GM21515 (cell line): ENCODE results near the gene KIF18B.

Experiments
- ATAC-seq: cut with Tn5 transposase; IDR thresholded peaks from one replicate; pipeline ENCODE4 v1.9.1; 2021; ENCODE audit not compliant: unreplicated experiment

The KIF18B gene

DNA sequence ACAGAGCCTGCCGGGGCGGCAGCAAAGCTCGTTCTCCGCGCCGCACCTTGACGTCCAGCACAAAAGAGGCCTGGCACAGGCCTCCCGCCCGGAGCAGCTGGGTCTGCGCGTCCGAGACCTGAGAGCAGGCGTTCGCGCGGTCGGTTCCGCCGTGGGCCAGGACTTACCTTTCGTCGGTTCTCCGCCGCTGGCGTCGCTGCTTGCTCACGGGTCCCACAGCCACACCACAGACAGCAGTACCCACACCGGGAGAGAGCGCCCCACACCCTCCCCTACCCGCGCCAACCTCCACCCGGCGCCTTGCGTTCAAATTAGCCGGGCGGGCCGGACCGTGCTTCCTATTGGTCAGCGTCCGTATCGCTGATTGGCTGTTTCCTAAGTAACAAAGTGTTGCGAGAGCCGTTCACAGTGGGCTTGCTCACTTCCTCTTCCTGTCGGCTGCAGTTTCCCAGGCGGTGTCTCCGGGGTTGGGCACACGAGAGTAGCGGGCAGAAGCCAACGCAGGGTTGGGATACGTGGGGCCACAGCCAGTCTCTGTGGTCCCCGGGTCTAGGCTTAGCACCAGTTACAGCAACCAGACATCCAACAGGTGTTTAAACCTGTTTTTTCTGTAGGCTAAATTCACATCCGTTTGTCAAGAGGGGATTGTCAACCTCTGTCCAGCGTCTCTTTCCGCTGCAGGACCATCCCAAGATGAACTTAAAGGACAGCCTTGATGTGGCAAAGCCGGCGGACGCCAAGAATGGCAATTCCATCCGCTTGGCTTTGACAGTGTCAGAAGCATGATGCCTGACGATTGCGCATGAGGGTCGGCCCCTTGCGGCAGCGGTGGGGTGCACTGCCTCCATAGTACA lies at the start of gene KIF18B:
Gene KIF18B (minus strand): TSS at position 313 of the 854 bp plus-strand sequence. CDS start 11,429 bp downstream, outside the sequence.
- ATAC-seq, result peak; percentile 80

DNA sequence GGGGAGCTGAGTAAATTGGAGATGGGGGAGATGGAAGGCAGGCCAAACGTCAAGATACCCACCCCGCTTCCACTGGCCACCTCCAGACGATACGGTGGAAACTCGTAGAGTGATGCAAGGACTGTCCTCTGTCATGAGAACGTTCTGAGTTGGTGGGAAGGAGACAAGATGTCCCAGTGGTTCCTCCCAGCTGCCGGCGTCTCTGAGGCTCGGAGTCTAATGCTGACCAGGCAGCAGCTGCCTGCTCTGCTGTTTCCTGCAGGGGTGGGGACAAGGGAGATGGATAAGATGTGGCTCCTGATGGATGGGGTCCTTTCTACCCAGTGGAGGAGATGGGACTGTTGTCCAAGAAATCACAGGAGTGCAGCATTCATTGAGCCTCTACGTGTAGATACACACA lies 48.7 kb upstream of the KIF18B start:
- ATAC-seq, result no peak

DNA sequence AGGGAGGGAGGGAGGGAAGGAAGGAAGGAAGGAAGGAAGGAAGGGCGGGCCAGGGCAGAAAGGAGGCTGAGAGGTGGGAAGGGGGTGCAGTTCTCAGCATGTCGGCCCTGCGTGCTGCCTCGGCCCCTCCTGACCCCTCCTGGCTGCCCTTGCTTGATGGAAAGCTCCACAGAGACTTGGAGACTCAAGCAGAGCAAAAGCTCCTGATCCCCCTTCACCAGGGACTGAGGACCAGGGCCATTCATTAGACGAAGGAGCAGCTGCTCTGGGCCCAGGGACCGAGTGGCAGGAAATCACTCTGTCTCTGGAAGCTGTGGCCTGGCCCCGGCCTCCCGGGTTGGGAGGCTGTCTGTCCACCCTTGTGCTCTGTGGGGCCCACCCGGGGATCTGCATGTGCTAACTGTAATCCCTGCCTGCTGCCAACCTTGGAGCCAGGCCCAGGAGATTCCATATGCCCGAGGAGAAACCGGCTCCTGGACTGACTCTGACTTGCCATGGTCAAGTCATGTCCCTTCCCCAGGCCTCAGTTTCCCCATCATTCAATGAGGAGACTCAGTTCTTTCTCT lies 47.9 kb upstream of the KIF18B start:
- ATAC-seq, result no peak

DNA sequence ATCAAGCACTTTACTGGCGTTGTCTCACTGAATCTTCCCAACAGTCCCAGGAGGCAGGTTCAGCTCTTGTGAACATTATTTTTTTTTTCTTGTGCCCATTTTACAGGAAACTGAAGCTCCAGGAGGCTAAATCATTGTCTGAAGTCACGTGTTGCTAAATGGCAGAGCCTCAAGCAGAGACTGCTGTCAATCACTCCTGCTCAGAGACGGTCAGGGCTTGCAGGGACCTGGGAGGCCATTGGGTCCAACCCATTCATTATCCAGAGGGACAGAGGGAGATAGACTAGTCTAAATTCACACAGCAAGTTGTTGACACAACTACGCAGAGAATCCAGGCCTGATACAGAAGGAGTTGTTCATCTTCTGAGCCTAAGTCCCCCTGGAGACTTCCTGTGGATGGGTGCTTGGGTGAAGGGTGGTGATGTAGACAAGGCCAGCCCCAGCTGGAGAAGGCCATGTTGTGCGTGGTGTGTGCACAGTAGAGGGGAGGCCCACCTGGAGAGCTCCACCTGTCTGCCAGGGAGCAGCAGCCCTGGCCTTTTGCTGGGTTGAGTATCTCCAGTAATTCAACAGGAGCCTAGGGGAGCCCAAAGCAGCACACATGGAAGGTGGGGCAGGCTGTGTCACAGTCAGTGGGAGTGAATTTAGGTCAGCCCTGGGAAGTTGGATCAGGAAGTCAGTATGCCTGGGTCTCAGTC lies 44.8 kb upstream of the KIF18B start:
- no peak for ATAC-seq

- ATAC-seq, result no peak
Measured at GRCh38 chr17:44990994-44991393, 43.4 kb upstream of the KIF18B start.

- ATAC-seq, result no peak
Measured at GRCh38 chr17:44989552-44990138, 42.1 kb upstream of the KIF18B start.

DNA sequence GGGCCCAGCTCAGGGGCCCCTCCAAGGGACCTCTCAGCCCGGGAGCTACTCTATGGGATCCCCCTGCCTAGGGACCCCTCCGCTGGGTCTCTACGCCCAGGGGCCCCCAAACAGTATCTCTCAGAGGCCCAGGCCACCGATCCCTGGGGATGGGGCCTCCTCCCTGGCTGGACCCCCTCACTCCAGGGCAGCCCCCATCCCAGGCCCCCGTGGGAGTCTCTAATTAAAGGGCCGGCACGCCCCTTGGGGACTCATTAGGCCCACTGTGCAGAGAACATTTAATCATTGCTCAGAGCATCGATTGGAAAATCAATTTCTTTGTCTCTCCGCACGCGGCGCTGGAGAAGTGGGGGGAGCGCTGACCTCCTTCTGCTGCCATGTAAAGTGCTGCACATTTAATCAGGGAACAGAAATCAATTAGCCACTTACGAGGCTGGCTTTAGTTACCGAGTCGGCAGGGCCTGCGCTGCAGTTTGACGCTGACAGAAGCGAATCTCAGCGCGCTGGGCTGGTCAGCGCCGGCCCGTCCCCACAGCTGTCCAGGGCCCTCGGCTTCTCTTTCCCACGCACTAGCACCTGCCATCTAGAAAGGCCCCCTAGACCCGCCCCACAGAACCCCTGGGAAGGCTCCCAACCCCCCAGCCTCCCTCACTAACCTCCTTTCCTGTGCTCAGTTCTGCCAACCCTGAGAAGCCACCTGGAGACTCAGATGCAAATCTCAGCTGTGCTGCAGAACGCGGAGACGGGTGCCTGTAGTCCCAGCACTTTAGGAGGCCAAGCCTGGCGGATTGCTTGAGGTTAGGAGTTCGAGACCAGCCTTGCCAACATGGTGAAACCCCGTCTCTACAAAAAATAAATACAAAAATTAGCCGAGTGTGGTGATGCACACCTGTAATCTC lies 40.7 kb upstream of the KIF18B start:
- no peak for ATAC-seq

DNA sequence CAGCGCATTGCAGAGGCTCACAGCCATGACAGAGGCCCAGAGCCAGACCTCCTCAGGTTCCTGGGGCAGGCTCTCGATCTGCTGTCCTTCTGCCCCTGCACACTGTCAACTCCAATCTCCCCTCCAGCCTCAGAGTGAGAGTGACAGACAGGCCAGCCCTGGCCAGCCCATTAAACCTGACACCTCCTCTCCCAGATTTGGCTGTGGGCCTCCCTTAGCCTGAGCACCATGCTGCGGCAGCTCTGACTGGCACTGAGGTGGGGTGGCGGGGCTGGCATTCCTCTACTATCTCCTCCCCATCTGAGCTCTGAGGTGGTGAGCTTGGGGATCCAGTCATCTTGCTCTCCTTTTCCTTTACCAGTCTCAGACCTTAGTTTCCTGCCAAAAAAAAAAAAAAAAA lies 36.0 kb upstream of the KIF18B start:
- ATAC-seq, result no peak

GRCh38 chr17:44982113-44982702 lies 34.6 kb upstream of the KIF18B start:
- ATAC-seq, result no peak

DNA sequence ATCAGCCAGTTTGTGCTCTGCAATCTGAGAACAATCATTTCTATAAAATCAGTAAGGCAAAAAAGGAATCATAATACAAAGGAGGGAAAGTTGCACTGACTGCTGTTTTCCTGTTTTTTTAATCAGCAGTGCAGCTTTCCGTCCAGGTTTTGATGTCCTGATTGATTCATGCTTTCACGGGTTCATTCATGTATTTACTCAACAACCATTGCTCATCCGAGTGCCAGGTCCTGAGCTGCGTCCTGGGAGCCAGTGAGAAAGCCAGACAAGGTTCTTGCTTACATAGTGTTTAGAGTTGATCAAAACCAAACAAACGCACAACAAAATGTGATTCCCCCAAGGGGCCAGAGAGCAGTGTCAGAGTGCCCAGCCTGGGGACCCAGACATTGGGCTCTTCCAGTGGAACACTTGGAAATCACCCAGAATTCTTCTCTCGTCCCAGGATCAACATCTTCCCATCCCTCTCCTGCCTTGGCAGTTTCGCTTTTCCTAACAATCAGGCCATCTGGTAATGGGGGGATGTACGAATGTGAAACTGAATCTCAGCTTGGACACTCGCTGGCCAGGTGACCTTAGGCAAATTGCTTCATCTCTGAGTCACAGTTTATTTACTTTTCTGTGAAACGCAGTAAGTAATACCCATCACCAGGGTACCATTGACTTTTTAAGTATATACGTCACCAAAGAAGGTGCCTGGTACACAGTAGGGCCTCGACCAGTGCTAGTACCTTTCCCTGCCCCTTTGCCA lies 33.8 kb upstream of the KIF18B start:
- ATAC-seq, result no peak

- no peak for ATAC-seq
Measured at GRCh38 chr17:44979426-44979995, 31.9 kb upstream of the KIF18B start.

- no peak for ATAC-seq
Measured at GRCh38 chr17:44978807-44979206, 31.2 kb upstream of the KIF18B start.

GRCh38 chr17:44977814-44978550 lies 30.4 kb upstream of the KIF18B start:
- ATAC-seq, result no peak

DNA sequence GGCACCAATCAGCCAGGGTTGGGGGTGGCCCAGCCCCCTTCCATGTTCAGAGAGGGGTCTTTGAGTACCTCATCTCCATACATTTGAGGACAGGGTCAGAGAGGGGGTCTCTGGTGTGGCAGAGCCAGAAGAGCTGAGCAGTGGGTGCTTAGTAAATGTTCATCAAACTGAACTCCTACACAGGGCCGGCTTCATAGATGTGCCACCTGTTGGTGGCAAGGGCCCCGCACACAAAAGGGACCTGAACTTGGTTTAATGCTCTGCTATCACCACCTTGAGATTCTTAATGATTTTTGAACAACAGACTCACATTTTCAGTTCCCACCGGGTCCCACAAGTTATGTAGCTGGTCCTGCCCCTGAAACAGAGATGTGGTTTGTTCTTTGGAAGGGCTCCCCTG lies 29.5 kb upstream of the KIF18B start:
- no peak for ATAC-seq

GRCh38 chr17:44976206-44976605 lies 28.6 kb upstream of the KIF18B start:
- ATAC-seq, result no peak

DNA sequence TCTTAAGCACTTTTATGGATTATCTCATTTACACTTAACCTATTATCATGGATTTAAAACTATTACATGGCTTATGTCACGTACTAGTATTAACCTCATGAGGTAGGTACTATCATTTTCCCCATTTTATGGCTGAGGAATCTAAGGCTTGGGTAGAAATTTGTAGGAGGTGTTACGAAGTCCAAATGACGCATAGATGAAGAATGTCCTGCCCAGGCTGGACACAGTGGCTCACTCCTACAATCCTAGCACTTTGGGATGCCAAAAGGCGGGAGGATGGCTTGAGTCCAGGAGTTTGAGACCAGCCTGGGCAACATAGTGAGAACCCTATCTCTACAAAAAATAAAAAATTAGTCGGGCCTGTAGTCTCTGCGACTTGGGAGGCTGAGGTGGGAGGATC lies 25.4 kb upstream of the KIF18B start:
- ATAC-seq, result no peak

- no peak for ATAC-seq
Measured at GRCh38 chr17:44971776-44972483, 24.4 kb upstream of the KIF18B start.
